Stimulated activated CD8-positive, alpha-beta memory T cell treated with anti-CD3 and anti-CD28 coated beads, Interleukin-15, amount 100 ng/mL, for 4 hours (primary cell): Measurements from ENCODE around the gene KIF5A.
A peak's percentile ranks its signal among the peaks of the same experiment; 100 is the strongest.

Experiments
- DNase-seq, 2 donors: peaks; one replicate each; pipeline ENCODE4 v3.0.0-alpha.2; 2020; ENCODE audit warnings: low read depth in 2 of 2

The KIF5A gene

GRCh38 chr12:57520053-57520818 is 29.6 kb upstream of the KIF5A start, which contains the start of gene DDIT3:
Gene DDIT3, minus strand, starts transcription at chr12:57520514. Its CDS starts 3,108 bp downstream, at chr12:57517406.
- peak; percentile 99 to 100 for DNase-seq

- no peak for DNase-seq
Observed at GRCh38 chr12:57521525-57522010, 28.3 kb upstream of the KIF5A start.

GRCh38 chr12:57522011-57522886 is 27.6 kb upstream of the KIF5A start, which contains the start of gene MBD6:
Gene MBD6, plus strand, starts transcription at chr12:57522824. Its CDS starts 1,480 bp downstream, at chr12:57524304.
- DNase-seq, result peak; percentile 72 to 85

- peak in 1 of 2 donors; percentile 36 for DNase-seq
Observed at GRCh38 chr12:57522887-57523705, 26.7 kb upstream of the KIF5A start.

- DNase-seq, result no peak
Observed at GRCh38 chr12:57523706-57524614, 25.9 kb upstream of the KIF5A start.

- no peak for DNase-seq
Observed at GRCh38 chr12:57524814-57525614, 24.8 kb upstream of the KIF5A start.

- DNase-seq, result no peak
Observed at GRCh38 chr12:57525615-57526383, 24.0 kb upstream of the KIF5A start.

GRCh38 chr12:57526477-57527126 is 23.2 kb upstream of the KIF5A start:
- DNase-seq, result no peak

- DNase-seq, result no peak
Observed at GRCh38 chr12:57527184-57527583, 22.7 kb upstream of the KIF5A start.

GRCh38 chr12:57528176-57528575 is 21.7 kb upstream of the KIF5A start:
- DNase-seq, result no peak

- DNase-seq, result no peak
Observed at GRCh38 chr12:57528831-57529555, 20.9 kb upstream of the KIF5A start.

- no peak for DNase-seq
Observed at GRCh38 chr12:57529831-57530230, 20.0 kb upstream of the KIF5A start.

GRCh38 chr12:57530396-57531142 is 19.3 kb upstream of the KIF5A start:
- no peak for DNase-seq

- DNase-seq, result no peak
Observed at GRCh38 chr12:57531836-57532235, 18.0 kb upstream of the KIF5A start.

- DNase-seq, result no peak
Observed at GRCh38 chr12:57533108-57533507, 16.7 kb upstream of the KIF5A start.

- DNase-seq, result no peak
Observed at GRCh38 chr12:57534250-57534649, 15.6 kb upstream of the KIF5A start.

GRCh38 chr12:57534991-57535543 is 14.8 kb upstream of the KIF5A start:
- DNase-seq, result no peak
